Measurements from ENCODE around the gene IMMP1L. TPM values are rescaled to one million over a fixed set of nuclear protein-coding genes. Genes with fewer than 3 reads are reported as not detected.

Gene IMMP1L
- total RNA-seq, 3 donors from 2014 or later = 23.9 to 66.3 (median 27.2) TPM

DNA sequence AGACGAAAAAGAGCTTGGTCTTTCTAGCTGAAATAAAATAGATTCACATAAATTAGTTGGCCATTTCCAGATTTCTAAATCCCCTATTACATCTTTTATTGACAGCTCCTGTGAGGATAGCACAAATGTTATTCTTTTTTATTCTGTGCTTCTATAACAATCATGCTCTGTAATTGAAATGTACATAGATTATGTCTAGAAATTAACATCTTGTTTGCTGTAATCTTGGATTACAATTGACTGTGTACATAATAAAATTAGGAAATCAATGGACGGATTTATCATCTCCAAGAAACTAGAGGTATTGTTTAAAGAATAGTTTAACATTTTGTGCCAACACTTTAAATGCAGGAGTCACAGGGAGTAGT lies 31.2 kb downstream of the IMMP1L start:
- H3K36me3 ChIP-seq = no peaks in the 10 kb centered on the region
- H3K27me3 ChIP-seq = no peaks in the 10 kb centered on the region
- DNase-seq (ENCODE audit: low spot score in 2 of 2) = no peak
- H3K4me1 ChIP-seq = no peaks in the 10 kb centered on the region
- H3K4me3 ChIP-seq = no peak overlapping the region
- TF ChIP-seq POLR2A (IDR thresholded peaks at IDR 0.05) (no peak), POLR2AphosphoS5 (IDR thresholded peaks at IDR 0.05) (no peak)
- TF ChIP-seq, protein P1, sequence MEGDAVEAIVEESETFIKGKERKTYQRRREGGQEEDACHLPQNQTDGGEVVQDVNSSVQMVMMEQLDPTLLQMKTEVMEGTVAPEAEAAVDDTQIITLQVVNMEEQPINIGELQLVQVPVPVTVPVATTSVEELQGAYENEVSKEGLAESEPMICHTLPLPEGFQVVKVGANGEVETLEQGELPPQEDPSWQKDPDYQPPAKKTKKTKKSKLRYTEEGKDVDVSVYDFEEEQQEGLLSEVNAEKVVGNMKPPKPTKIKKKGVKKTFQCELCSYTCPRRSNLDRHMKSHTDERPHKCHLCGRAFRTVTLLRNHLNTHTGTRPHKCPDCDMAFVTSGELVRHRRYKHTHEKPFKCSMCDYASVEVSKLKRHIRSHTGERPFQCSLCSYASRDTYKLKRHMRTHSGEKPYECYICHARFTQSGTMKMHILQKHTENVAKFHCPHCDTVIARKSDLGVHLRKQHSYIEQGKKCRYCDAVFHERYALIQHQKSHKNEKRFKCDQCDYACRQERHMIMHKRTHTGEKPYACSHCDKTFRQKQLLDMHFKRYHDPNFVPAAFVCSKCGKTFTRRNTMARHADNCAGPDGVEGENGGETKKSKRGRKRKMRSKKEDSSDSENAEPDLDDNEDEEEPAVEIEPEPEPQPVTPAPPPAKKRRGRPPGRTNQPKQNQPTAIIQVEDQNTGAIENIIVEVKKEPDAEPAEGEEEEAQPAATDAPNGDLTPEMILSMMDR (IDR thresholded peaks at IDR 0.05) = no peak
- intact Hi-C loops (cut with DNase I; ENCODE audit: low total_unique reads) = no loop called here
- H3K27ac ChIP-seq = no peak overlapping the region
- H3K9me3 ChIP-seq = no peaks in the 10 kb centered on the region

DNA sequence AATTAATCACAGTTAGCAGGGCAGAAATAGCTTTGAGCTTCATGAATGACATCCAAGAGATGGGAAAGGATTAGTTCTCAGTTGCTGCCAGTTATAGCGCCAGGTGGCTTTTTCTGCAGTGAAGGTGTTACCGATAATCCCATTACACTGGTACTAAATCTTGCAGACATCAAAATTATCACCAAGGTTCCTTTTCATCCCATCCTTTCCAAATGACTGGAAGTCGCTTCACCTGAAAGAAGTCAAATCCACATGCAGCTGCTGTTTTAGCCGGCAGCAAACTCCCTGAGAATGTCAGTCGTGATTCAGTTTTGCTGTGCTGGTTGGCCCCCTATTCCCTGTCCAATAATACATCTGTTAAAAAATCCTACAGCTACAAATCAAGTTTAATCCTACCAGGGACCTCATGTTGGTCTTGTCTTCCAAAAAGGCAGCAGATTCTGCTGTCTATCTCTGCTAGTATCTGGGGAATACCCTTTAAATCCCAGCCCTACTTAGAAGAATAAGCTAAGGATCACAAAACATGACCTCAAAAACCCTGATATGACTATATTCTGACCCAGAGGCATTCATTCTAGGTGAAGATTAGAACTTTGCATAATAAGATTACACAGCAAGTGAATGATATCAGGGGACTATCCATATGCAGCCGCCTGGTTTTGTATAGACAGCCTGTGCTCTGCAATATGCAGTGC lies 31.7 kb downstream of the IMMP1L start:
- Histone ChIP-seq H3K27me3 (no peaks in the 10 kb centered on the region), H3K9me3 (no peaks in the 10 kb centered on the region), H3K27ac (no peak overlapping the region), H3K4me3 (no peak overlapping the region), H3K4me1 (no peaks in the 10 kb centered on the region), H3K36me3 (no peaks in the 10 kb centered on the region)
- TF ChIP-seq POLR2AphosphoS5 (IDR thresholded peaks at IDR 0.05) (no peak), POLR2A (IDR thresholded peaks at IDR 0.05) (no peak)
- TF ChIP-seq, protein P1 (IDR thresholded peaks at IDR 0.05) = no peak
- intact Hi-C loops (cut with DNase I; ENCODE audit: low total_unique reads) = no loop called here
- DNase-seq (ENCODE audit: low spot score in 2 of 2) = no peak

DNA sequence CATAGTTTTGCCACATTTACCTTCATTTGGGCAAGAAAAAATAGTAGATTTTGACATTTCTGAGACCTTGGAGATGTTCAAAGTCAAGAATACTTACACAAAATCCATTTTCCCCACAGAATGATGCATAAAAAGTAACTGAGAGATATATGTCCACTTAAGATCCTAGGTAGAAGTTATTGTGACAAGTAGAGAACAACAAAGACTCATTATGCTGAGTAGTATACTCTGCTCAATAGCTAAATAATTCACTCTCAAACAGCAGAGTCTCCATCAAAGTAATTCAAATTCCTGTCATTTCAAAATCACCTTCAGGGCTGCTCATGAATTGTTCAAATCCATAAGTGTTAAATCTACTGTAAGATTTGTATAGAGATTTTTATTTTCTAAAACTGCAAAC lies 35.3 kb downstream of the IMMP1L start:
- Histone ChIP-seq H3K4me3 (no peak overlapping the region), H3K27ac (no peak overlapping the region), H3K4me1 (no peaks in the 10 kb centered on the region), H3K9me3 (no peaks in the 10 kb centered on the region), H3K27me3 (no peaks in the 10 kb centered on the region), H3K36me3 (no peaks in the 10 kb centered on the region)
- no peak for DNase-seq (ENCODE audit: low spot score in 2 of 2)
- intact Hi-C loops (cut with DNase I; ENCODE audit: low total_unique reads) = no loop called here
- TF ChIP-seq, protein P1 (IDR thresholded peaks at IDR 0.05) = no peak
- TF ChIP-seq POLR2AphosphoS5 (IDR thresholded peaks at IDR 0.05) = no peak

DNA sequence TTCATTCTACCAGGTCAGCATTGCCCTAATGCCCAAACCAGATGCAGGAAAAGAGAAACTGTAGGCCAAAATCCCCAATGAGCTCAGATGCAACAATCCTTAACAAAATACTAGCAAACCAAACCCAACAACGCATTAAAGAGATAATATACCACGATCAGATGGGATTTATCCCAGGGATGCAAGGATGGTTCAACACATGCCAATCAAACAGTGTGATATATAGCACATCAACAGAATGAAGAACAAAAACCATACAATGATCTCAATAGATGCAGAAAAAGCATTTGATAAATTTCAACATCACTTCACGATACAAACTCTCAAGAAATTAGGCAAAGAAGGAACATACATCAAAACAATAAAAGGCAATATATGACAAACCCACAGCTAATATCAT lies 45.0 kb downstream of the IMMP1L start:
- peaks cover 4 to 28% of the 10 kb centered on the region in 2 donors for H3K9me3 ChIP-seq
- DNase-seq (ENCODE audit: low spot score in 2 of 2) = no peak
- no peak overlapping the region for H3K4me3 ChIP-seq
- H3K27me3 ChIP-seq = no peaks in the 10 kb centered on the region
- no peaks in the 10 kb centered on the region for H3K4me1 ChIP-seq
- TF ChIP-seq, protein P1 (IDR thresholded peaks at IDR 0.05) = no peak
- TF ChIP-seq POLR2A (IDR thresholded peaks at IDR 0.05) (no peak), POLR2AphosphoS5 (IDR thresholded peaks at IDR 0.05) (no peak)
- no peaks in the 10 kb centered on the region for H3K36me3 ChIP-seq
- intact Hi-C loops (cut with DNase I; ENCODE audit: low total_unique reads) = no loop called here
- H3K27ac ChIP-seq = no peak overlapping the region

DNA sequence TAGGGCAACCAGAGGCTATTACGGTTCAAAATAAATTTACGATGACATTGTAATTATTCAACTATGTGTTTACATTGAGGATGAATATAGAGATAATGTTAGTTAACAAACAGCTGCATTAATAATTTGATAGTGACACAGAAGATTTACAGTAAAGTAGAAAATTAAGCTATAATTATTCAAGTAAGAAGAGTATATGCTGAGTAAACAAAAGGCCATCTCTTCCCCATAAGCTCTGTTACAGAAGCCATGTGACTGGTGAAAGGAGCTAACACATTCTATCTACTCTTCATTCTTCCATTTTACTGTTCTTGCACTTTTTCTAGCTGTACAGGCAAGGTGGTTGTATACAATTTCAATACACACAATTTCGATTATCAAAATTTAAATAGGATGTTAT lies 54.2 kb downstream of the IMMP1L start:
- no peaks in the 10 kb centered on the region for H3K9me3 ChIP-seq
- no peaks in the 10 kb centered on the region for H3K4me1 ChIP-seq
- H3K27me3 ChIP-seq = no peaks in the 10 kb centered on the region
- no peak overlapping the region for H3K27ac ChIP-seq
- no peak overlapping the region for H3K4me3 ChIP-seq
- TF ChIP-seq POLR2A (IDR thresholded peaks at IDR 0.05) = no peak
- TF ChIP-seq, protein P1 (IDR thresholded peaks at IDR 0.05) = no peak
- no peak for TF ChIP-seq POLR2AphosphoS5 (IDR thresholded peaks at IDR 0.05)
- intact Hi-C loops (cut with DNase I; ENCODE audit: low total_unique reads) = no loop called here
- no peak for DNase-seq (ENCODE audit: low spot score in 2 of 2)
- H3K36me3 ChIP-seq = no peaks in the 10 kb centered on the region

Data from breast epithelium (tissue), 4 donors.